PC-9 (cell line): ENCODE results near the gene PATE4. TPM values are rescaled to one million over a fixed set of nuclear protein-coding genes. Genes with fewer than 3 reads are reported as not detected.

Experiments used
- BruUV-seq: library from RNA; stranded (reverse); fragments of 400-500 nt; replicated peaks from 2 replicates; lab custom pipeline; 2021; lab: Mats Ljungman, UMichigan
- CTCF ChIA-PET: fragments of 300-600 bp; sonication (Branson Sonifier 250); formaldehyde crosslinking; loops from one replicate; lab custom pipeline; 2022; ENCODE audit warnings: antibody characterized with exemption; lab: Charles Lee
- POLR2A ChIA-PET: fragments of 300-600 bp; sonication (Branson Sonifier 250); formaldehyde crosslinking; loops from one replicate; lab custom pipeline; 2022; ENCODE audit warnings: antibody characterized with exemption; ENCODE audit not compliant: unreplicated experiment; lab: Charles Lee
- DNase-seq, 2 experiments: peaks; one replicate each; pipeline versions ENCODE4 v3.0.0 to v3.0.0-alpha.2; 2015 to 2022; ENCODE audit warnings: mixed read lengths in 1 of 2
- H2AFZ ChIP-seq: fragments of 200-600 bp; sonication (generic); 2 replicates; pipeline ENCODE4 v1.8.1; 2017; ENCODE audit warnings: antibody characterized with exemption
- H3F3A ChIP-seq: fragments of 200-600 bp; sonication (generic); 2 replicates; pipeline ENCODE4 v1.8.1; 2017; ENCODE audit warnings: antibody characterized with exemption, mild to moderate bottlenecking, low read depth; ENCODE audit not compliant: insufficient read depth
- H3K27ac ChIP-seq: fragments of 200-600 bp; sonication (generic); 2 replicates; pipeline ENCODE4 v1.6.1; 2016; ENCODE audit warnings: mixed run types
- H3K27me3 ChIP-seq: fragments of 200-600 bp; sonication (generic); 2 replicates; pipeline ENCODE4 v1.6.1; 2016; ENCODE audit warnings: low read depth, mixed run types; ENCODE audit not compliant: insufficient read depth
- H3K36me3 ChIP-seq: fragments of 200-600 bp; sonication (generic); 2 replicates; pipeline ENCODE4 v1.6.1; 2016; ENCODE audit warnings: low read depth, mixed run types
- H3K4me1 ChIP-seq: fragments of 200-600 bp; sonication (generic); replicated peaks from 2 replicates; pipeline ENCODE4 v1.6.1; 2016; ENCODE audit warnings: mixed run types; ENCODE audit not compliant: insufficient read depth
- H3K4me2 ChIP-seq: fragments of 200-600 bp; sonication (generic); 2 replicates; pipeline ENCODE4 v1.6.1; 2017; ENCODE audit warnings: mixed run types
- H3K4me3 ChIP-seq: fragments of 200-600 bp; sonication (generic); 2 replicates; pipeline ENCODE4 v1.6.1; 2016; ENCODE audit warnings: mixed run types
- H3K79me2 ChIP-seq: fragments of 200-600 bp; sonication (generic); 2 replicates; pipeline ENCODE4 v1.6.1; 2017; ENCODE audit warnings: low read depth, mixed run types
- H3K9me2 ChIP-seq: fragments of 200-600 bp; sonication (generic); 2 replicates; pipeline ENCODE4 v1.8.1; 2017; ENCODE audit warnings: mild to moderate bottlenecking; ENCODE audit not compliant: insufficient read depth
- H3K9me3 ChIP-seq: fragments of 200-600 bp; sonication (generic); 2 replicates; pipeline ENCODE4 v1.8.1; 2016; ENCODE audit warnings: low read depth; ENCODE audit not compliant: insufficient read depth
- H4K20me1 ChIP-seq: fragments of 200-600 bp; sonication (generic); 2 replicates; pipeline ENCODE4 v1.8.1; 2017; ENCODE audit not compliant: insufficient read depth
- EZH2 ChIP-seq: fragments of 200-600 bp; sonication (generic); IDR thresholded peaks from 2 replicates; pipeline ENCODE4 v1.8.0; 2017; ENCODE audit warnings: antibody characterized with exemption, low read depth
- intact Hi-C: fragments of 100-400 bp; cut with micrococcal nuclease; formaldehyde crosslinking; loops from one replicate; pipeline ENCODE4 v1.10.0; 2022; ENCODE audit not compliant: unreplicated experiment
- total RNA-seq: library from RNA; stranded (reverse); gene quantifications from 2 replicates; pipeline ENCODE4 v1.2.3, GENCODE V29; 2021
- TF ChIP-seq, protein P1 (sequence below): fragments of 200-600 bp; sonication (generic); conservative IDR thresholded peaks from 2 replicates; pipeline ENCODE4 v1.6.1; 2017; ENCODE audit warnings: mixed run types, antibody characterized with exemption, mild to moderate bottlenecking, moderate library complexity

PATE4 gene
- total RNA-seq, 1 experiment from 2014 or later = not detected

DNA sequence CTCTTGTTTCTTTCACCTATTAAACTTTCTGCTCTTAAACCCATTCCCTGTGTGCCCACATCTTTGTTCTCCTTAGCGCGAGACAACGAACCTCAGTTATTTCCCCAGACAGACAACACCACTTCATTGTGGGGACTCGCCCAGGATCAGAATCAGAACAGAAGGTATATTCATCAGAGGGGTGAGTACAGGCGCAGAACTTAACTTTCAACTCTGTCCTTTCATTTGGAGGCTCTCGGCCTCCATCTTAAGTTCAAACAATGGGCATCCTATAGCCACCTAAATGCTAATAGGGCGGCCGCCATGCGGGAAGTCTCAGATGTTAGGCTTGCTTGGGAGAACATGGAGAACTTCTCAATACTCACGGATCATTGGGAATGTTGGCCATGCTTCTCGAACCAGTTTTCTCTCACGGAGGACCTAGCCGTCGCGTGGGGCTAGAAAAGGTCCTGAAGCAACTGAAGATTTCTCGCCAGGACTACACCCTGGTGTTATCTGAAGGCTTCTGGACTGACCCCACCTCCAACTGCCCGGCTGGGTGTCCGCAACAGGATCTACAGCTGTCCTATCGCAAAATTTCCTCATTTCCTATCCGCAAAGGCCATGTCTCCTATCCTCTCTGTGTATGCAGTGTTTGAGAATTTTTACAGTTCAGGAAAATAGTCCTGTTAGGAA lies 40.9 kb downstream of the PATE4 start:
- no peak overlapping the region for H3K4me2 ChIP-seq
- H4K20me1 ChIP-seq = no peaks in the 10 kb centered on the region
- ChIA-PET CTCF (no interaction called here), POLR2A (no interaction called here)
- H3K27ac ChIP-seq = no peak overlapping the region
- H3K79me2 ChIP-seq = no peaks in the 10 kb centered on the region
- H3K4me3 ChIP-seq = no peak overlapping the region
- intact Hi-C loops = loop anchor here (5.0 to 10.0 kb wide), 2 partner anchors 909 to 1472 kb away; no protein-coding TSS in a partner anchor
- H3K4me1 ChIP-seq = no peaks in the 10 kb centered on the region
- H3K9me2 ChIP-seq = no peaks in the 10 kb centered on the region
- peaks cover 5% of the 10 kb centered on the region; the same call in 1 of the 2 replicates for H3K9me3 ChIP-seq
- no peak overlapping the region for H2AFZ ChIP-seq
- TF ChIP-seq, protein P1, sequence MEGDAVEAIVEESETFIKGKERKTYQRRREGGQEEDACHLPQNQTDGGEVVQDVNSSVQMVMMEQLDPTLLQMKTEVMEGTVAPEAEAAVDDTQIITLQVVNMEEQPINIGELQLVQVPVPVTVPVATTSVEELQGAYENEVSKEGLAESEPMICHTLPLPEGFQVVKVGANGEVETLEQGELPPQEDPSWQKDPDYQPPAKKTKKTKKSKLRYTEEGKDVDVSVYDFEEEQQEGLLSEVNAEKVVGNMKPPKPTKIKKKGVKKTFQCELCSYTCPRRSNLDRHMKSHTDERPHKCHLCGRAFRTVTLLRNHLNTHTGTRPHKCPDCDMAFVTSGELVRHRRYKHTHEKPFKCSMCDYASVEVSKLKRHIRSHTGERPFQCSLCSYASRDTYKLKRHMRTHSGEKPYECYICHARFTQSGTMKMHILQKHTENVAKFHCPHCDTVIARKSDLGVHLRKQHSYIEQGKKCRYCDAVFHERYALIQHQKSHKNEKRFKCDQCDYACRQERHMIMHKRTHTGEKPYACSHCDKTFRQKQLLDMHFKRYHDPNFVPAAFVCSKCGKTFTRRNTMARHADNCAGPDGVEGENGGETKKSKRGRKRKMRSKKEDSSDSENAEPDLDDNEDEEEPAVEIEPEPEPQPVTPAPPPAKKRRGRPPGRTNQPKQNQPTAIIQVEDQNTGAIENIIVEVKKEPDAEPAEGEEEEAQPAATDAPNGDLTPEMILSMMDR = no peak
- no peak for TF ChIP-seq EZH2
- no peaks in the 10 kb centered on the region for H3K36me3 ChIP-seq
- no TSS peak for BruUV-seq
- DNase-seq = no peak
- no peaks in the 10 kb centered on the region; the same call in 1 of the 2 replicates for H3K27me3 ChIP-seq
- no peaks in the 10 kb centered on the region for H3F3A ChIP-seq

GRCh38 chr11:125874556-125875124 lies 41.5 kb downstream of the PATE4 start:
- Histone ChIP-seq H4K20me1 (no peaks in the 10 kb centered on the region), H3K79me2 (no peaks in the 10 kb centered on the region), H3K27ac (no peak overlapping the region), H3K9me3 (peaks cover 5% of the 10 kb centered on the region; the same call in 1 of the 2 replicates), H3F3A (no peaks in the 10 kb centered on the region), H3K36me3 (no peaks in the 10 kb centered on the region), H3K4me1 (no peaks in the 10 kb centered on the region), H3K27me3 (no peaks in the 10 kb centered on the region; the same call in 1 of the 2 replicates), H2AFZ (no peak overlapping the region), H3K4me3 (no peak overlapping the region), H3K4me2 (no peak overlapping the region), H3K9me2 (no peaks in the 10 kb centered on the region)
- TF ChIP-seq, protein P1 = peak; percentile 78
- no peak for TF ChIP-seq EZH2
- CTCF ChIA-PET = interaction anchor here (0.6 kb wide), 1 partner anchor 1035 kb away, joined by 9 read pairs; no protein-coding TSS in a partner anchor
- intact Hi-C loops = loop anchor here (5.0 to 10.0 kb wide), 2 partner anchors 910 to 1472 kb away; no protein-coding TSS in a partner anchor
- peak; percentile 26 to 48 for DNase-seq
- POLR2A ChIA-PET = no interaction called here
- no TSS peak for BruUV-seq

DNA sequence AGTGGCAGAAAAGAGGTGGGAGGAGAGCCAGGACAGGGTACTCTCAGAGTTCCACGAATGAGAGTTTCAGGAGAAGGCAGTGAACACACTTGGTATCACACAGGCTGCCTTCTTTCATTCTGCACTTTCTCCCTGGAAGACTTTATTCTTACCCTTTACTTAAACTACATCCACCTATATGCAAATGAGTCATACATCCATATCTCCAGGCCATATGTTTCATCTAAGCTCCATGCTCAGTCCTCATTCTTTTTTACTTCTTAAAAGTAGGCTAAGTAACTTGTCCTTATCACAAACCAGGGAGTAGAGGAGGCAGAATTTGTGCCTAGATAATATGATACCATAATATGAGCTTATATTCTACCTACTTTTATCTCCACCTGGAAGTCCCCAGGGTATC lies 48.2 kb downstream of the PATE4 start:
- no peaks in the 10 kb centered on the region for H3K9me2 ChIP-seq
- H3K79me2 ChIP-seq = no peaks in the 10 kb centered on the region
- no peaks in the 10 kb centered on the region for H3K27me3 ChIP-seq
- ChIA-PET CTCF (no interaction called here), POLR2A (no interaction called here)
- intact Hi-C loops = no loop called here
- H3K4me2 ChIP-seq = no peak overlapping the region
- no TSS peak for BruUV-seq
- no peak overlapping the region for H3K4me3 ChIP-seq
- H4K20me1 ChIP-seq = no peaks in the 10 kb centered on the region
- TF ChIP-seq, protein P1 = no peak
- no peak for TF ChIP-seq EZH2
- no peaks in the 10 kb centered on the region for H3K36me3 ChIP-seq
- no peaks in the 10 kb centered on the region for H3K9me3 ChIP-seq
- H3K27ac ChIP-seq = no peak overlapping the region
- H3F3A ChIP-seq = peaks cover 5% of the 10 kb centered on the region; the same call in 1 of the 2 replicates
- no peak overlapping the region for H2AFZ ChIP-seq
- DNase-seq = no peak
- H3K4me1 ChIP-seq = no peaks in the 10 kb centered on the region
